Cardiac fibroblast (primary cell): ENCODE data around the gene USH2A.

ENCODE experiments used
- DNase-seq, 2 donors: peaks; one replicate each; pipeline versions ENCODE4 v3.0.0 to v3.0.0-alpha.2; 2010; ENCODE audit warnings: low read depth in 2 of 2
- H3K4me3 ChIP-seq, 2 donors: replicated peaks in 1 of 2; 1 replicate in 1 of 2; 2 replicates in 1 of 2; pipeline ENCODE4 v1.5.1; 2011; ENCODE audit warnings: low read depth in 2 of 2, low read length in 2 of 2, mild to moderate bottlenecking in 2 of 2, moderate library complexity in 1 of 2
- TF ChIP-seq, protein P1 (sequence below): IDR thresholded peaks from one replicate; pipeline ENCODE4 v1.5.1; 2011; ENCODE audit warnings: low read depth, mild to moderate bottlenecking, low read length, inconsistent platforms

The USH2A gene

GRCh38 chr1:215875712-215876111 is 547.5 kb downstream of the USH2A start:
- DNase-seq: no peak
- TF ChIP-seq, protein P1, sequence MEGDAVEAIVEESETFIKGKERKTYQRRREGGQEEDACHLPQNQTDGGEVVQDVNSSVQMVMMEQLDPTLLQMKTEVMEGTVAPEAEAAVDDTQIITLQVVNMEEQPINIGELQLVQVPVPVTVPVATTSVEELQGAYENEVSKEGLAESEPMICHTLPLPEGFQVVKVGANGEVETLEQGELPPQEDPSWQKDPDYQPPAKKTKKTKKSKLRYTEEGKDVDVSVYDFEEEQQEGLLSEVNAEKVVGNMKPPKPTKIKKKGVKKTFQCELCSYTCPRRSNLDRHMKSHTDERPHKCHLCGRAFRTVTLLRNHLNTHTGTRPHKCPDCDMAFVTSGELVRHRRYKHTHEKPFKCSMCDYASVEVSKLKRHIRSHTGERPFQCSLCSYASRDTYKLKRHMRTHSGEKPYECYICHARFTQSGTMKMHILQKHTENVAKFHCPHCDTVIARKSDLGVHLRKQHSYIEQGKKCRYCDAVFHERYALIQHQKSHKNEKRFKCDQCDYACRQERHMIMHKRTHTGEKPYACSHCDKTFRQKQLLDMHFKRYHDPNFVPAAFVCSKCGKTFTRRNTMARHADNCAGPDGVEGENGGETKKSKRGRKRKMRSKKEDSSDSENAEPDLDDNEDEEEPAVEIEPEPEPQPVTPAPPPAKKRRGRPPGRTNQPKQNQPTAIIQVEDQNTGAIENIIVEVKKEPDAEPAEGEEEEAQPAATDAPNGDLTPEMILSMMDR: no peak
- no peak overlapping the region for H3K4me3 ChIP-seq

DNA sequence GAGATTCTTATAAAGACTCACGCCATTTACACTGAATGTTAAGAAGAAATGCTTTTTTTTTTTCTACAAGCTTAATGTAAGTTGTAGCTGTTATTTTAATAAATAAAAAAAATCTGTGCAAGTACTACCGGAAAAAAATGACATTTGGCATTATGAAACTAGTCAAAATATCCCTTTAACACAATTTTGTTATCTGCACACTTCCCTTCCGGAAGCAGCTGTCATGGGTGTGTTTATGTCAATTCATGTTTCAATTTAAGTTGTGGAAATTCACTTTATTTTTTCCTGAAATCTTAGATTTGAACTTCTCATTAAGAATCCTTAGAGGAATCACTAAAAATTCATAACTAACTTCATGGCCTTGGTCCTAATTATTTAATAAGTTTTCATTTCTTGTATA is 548.0 kb downstream of the USH2A start:
- TF ChIP-seq, protein P1: no peak
- no peak for DNase-seq
- H3K4me3 ChIP-seq: no peak overlapping the region

- no peak for DNase-seq
- TF ChIP-seq, protein P1: no peak
- H3K4me3 ChIP-seq: no peak overlapping the region
These were observed 550.6 kb downstream of the USH2A start for GRCh38 chr1:215872658-215873057.

DNA sequence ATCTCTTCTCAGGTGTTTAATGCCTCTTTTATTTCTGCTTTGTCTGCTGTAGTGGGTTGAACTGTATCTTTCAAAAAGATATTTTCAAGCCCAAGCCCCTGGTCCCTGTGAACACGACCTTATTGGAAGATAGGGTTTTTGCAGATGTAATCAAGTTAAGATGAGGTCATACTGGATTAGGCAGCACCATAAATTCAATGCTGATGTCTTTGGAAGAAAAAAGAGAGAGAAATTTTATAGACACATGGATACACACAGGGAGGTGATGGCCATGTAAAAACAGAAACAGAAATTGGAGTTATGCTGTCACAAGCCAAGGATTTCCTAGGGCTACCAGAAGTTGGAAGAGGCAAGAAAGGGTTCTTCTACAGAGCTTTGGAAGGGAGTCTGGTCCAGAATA is 554.7 kb downstream of the USH2A start:
- H3K4me3 ChIP-seq: no peak overlapping the region
- DNase-seq: no peak
- TF ChIP-seq, protein P1: no peak

GRCh38 chr1:215865060-215865459 is 558.2 kb downstream of the USH2A start:
- DNase-seq: no peak
- no peak overlapping the region for H3K4me3 ChIP-seq
- TF ChIP-seq, protein P1: no peak

DNA sequence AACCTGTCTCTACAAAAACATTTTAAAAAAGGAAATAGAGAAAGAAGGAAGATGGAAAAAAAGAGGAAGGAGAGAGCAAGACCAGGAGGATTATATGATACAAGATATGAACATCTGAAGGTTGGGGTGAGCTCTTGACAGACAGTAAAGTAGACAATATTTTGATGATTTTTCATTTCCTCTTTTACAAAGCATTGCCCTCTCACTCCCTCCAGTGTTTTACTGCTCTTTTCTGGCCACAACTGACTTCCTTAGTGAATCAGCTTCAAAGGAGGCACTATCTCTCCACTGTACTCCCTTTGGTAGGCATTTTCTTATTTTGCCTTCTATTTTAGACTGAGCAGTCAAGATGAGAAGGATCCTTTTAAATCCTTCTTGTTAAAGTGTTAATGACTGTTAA is 559.5 kb downstream of the USH2A start:
- DNase-seq: no peak
- H3K4me3 ChIP-seq: no peak overlapping the region
- TF ChIP-seq, protein P1: no peak

DNA sequence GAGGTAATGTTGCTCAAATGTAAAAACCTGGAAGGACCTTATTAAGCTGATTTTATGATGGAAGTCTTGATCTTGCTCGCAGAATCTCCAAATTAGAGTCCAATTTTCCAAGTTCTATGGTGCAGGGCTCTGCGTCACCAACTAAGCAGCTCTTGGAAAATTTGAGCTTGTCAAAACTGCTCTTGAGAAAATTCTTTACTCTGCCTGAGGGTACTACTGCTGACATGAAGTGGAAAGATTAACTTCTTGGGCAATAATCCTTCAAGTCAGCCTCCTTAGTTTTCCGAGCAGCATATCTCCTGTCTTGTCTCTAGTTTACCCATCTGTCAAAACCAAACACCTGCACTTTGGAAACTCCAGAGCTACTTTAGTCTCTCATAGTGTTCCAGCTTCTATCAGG is 562.4 kb downstream of the USH2A start:
- no peak overlapping the region for H3K4me3 ChIP-seq
- TF ChIP-seq, protein P1: no peak
- no peak for DNase-seq
